HL-60/S4 (cell line): ENCODE results near the gene CREM.
"Not testable (repeated sequence)": the region's sequence is repeated elsewhere in the genome, so short reads cannot be mapped to it uniquely, and the experiment has no call there.

ENCODE experiments used
- in situ Hi-C: fragments of 300-500 bp; cut with MboI; formaldehyde crosslinking; loops from 2 replicates; pipeline ENCODE4 v1.14.3; 2022; ENCODE audit warnings: low sequenced_read_pairs

CREM gene

GRCh38 chr10:35126530-35127288 lies at the start of gene CREM:
TSS of gene CREM (plus strand) at chr10:35126846. CDS start at chr10:35137836, 10,990 bp downstream.
- in situ Hi-C loops: loop anchor here (10.0 kb wide), 1 partner anchor 88 kb away; no protein-coding TSS in a partner anchor

GRCh38 chr10:35079265-35079664 lies 47.4 kb upstream of the CREM start:
- in situ Hi-C loops: no loop called here

- in situ Hi-C loops: no loop called here
Observed at GRCh38 chr10:35079763-35080162, 46.9 kb upstream of the CREM start.

GRCh38 chr10:35080261-35080660 lies 46.4 kb upstream of the CREM start:
- in situ Hi-C loops: not testable (repeated sequence)

- in situ Hi-C loops: no loop called here
Observed at GRCh38 chr10:35083242-35083641, 43.4 kb upstream of the CREM start.

GRCh38 chr10:35089611-35090161 lies 37.0 kb upstream of the CREM start:
- in situ Hi-C loops: no loop called here

- in situ Hi-C loops: no loop called here
Observed at GRCh38 chr10:35090162-35090954, 36.3 kb upstream of the CREM start, which contains the start of gene CUL2. TSS of gene CUL2 (minus strand) at chr10:35090341. CDS start at chr10:35071317, 19,024 bp downstream.

GRCh38 chr10:35091994-35092790 lies 34.5 kb upstream of the CREM start:
- in situ Hi-C loops: no loop called here

GRCh38 chr10:35092851-35093250 lies 33.8 kb upstream of the CREM start:
- in situ Hi-C loops: no loop called here

- in situ Hi-C loops: no loop called here
Observed at GRCh38 chr10:35096312-35096711, 30.3 kb upstream of the CREM start.

- in situ Hi-C loops: no loop called here
Observed at GRCh38 chr10:35097510-35097909, 29.1 kb upstream of the CREM start.

GRCh38 chr10:35103882-35104281 lies 22.8 kb upstream of the CREM start:
- in situ Hi-C loops: no loop called here

- in situ Hi-C loops: no loop called here
Observed at GRCh38 chr10:35112571-35112970, 14.1 kb upstream of the CREM start.

GRCh38 chr10:35119378-35119777 lies 7.3 kb upstream of the CREM start:
- in situ Hi-C loops: no loop called here

GRCh38 chr10:35124540-35124939 lies 2.1 kb upstream of the CREM start:
- in situ Hi-C loops: loop anchor here (10.0 kb wide), 1 partner anchor 90 kb away; no protein-coding TSS in a partner anchor

GRCh38 chr10:35126062-35126529 lies 550 bp upstream of the CREM start:
- in situ Hi-C loops: loop anchor here (10.0 kb wide), 1 partner anchor 89 kb away; no protein-coding TSS in a partner anchor

GRCh38 chr10:35127289-35127891 lies 744 bp downstream of the CREM start:
- in situ Hi-C loops: loop anchor here (10.0 kb wide), 1 partner anchor 87 kb away; no protein-coding TSS in a partner anchor

GRCh38 chr10:35129185-35129674 lies 2.6 kb downstream of the CREM start:
- in situ Hi-C loops: loop anchor here (10.0 kb wide), 1 partner anchor 86 kb away; no protein-coding TSS in a partner anchor

- in situ Hi-C loops: no loop called here
Observed at GRCh38 chr10:35130663-35131062, 4.0 kb downstream of the CREM start.

- in situ Hi-C loops: no loop called here
Observed at GRCh38 chr10:35132727-35133126, 6.1 kb downstream of the CREM start.
